AG09309 (cell line): ENCODE data around the gene BMPR2.
"Not testable (repeated sequence)": the region's sequence is repeated elsewhere in the genome, so short reads cannot be mapped to it uniquely, and the experiment has no call there.

ENCODE experiments used
- DNase-seq: peaks from one replicate; pipeline ENCODE4 v3.0.0-alpha.2; 2010; ENCODE audit warnings: low read depth
- H3K4me3 ChIP-seq: 2 replicates; pipeline ENCODE4 v1.5.1; 2011; ENCODE audit warnings: mild to moderate bottlenecking, low read depth, low read length, moderate library complexity; ENCODE audit not compliant: control insufficient read depth
- TF ChIP-seq, protein P1 (sequence below): IDR thresholded peaks from 2 replicates; pipeline ENCODE4 v1.5.1; 2011; ENCODE audit warnings: mild to moderate bottlenecking, low read depth, low read length, inconsistent platforms; ENCODE audit not compliant: insufficient read depth, control insufficient read depth; ENCODE audit errors: missing control alignments

Gene BMPR2

DNA sequence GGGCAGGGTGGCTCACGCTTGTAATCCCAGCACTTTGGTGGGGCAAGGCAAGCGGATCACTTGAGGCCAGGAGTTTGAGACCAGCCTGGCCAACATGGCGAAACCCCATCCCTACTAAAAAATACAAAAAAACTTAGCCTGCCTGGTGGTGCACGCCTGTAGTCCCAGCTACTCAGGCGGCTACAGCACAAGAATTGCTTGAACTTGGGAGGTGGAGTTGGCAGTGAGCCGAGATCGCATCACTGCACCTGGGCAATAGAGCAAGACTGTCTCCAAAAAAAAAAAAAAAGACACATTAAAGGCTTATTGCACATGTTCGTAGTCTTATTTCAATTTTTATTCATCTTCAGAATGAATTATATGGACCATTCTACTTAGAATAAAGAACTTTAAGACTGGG lies 110.2 kb downstream of the BMPR2 start:
- no peak overlapping the region for H3K4me3 ChIP-seq
- no peak for DNase-seq
- TF ChIP-seq, protein P1, sequence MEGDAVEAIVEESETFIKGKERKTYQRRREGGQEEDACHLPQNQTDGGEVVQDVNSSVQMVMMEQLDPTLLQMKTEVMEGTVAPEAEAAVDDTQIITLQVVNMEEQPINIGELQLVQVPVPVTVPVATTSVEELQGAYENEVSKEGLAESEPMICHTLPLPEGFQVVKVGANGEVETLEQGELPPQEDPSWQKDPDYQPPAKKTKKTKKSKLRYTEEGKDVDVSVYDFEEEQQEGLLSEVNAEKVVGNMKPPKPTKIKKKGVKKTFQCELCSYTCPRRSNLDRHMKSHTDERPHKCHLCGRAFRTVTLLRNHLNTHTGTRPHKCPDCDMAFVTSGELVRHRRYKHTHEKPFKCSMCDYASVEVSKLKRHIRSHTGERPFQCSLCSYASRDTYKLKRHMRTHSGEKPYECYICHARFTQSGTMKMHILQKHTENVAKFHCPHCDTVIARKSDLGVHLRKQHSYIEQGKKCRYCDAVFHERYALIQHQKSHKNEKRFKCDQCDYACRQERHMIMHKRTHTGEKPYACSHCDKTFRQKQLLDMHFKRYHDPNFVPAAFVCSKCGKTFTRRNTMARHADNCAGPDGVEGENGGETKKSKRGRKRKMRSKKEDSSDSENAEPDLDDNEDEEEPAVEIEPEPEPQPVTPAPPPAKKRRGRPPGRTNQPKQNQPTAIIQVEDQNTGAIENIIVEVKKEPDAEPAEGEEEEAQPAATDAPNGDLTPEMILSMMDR: no peak

DNA sequence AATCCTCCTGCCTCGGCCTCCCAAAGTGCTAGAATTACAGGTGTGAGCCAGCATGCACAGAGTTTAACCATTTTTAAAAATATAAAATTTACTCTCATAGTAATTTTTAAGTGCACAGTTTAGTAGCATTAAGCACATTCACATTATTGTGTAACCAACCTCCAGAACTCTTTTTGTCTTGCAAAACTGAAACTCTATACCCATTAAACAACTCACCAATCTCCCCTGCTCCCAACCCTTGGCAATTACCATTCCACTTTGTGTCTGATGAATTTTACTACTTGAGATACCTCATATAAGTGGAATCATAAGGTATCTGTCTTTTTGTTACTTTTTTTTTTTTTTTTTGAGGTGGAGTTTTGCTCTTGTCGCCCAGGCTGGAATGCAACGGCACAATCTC lies 112.5 kb downstream of the BMPR2 start:
- no peak overlapping the region for H3K4me3 ChIP-seq
- TF ChIP-seq, protein P1: no peak
- no peak for DNase-seq

DNA sequence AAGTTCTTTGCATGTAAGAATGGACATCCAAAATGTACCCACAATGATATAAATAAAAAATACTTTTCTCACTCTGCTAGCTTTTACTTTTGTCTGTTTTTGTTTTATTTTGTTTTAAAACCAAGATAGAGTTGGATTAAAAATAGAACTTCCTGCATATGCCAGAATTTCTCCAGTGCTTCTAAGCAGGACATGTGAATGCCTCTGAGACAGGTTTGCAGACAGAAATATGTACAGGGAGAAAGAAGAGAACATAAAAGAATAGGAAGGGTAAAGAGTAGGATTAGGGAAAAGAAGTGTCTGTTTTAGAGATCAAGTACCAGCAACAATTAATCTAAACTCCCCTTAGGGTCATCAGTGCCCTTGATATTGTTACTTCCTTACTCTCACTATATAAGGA lies 114.4 kb downstream of the BMPR2 start:
- DNase-seq: no peak
- H3K4me3 ChIP-seq: no peak overlapping the region
- TF ChIP-seq, protein P1: no peak

DNA sequence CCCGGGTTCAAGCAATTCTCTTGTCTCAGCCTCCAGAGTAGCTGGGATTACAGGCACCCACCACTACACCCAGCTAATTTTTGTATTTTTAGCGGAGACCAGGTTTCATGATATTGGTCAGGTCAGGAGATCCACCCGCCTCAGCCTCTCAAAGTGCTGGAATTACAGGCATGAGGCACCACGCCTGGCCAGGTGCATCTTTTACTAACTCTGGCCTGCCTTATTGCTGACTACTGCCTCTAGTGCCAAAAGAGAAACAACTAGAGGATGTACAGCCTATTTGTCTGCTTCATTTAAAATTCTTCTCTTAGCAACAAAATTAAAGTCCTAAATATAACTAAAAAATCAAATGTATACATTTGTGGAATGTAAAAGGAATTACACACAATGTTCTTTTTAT lies 115.4 kb downstream of the BMPR2 start:
- TF ChIP-seq, protein P1: no peak
- H3K4me3 ChIP-seq: no peak overlapping the region
- no peak for DNase-seq

DNA sequence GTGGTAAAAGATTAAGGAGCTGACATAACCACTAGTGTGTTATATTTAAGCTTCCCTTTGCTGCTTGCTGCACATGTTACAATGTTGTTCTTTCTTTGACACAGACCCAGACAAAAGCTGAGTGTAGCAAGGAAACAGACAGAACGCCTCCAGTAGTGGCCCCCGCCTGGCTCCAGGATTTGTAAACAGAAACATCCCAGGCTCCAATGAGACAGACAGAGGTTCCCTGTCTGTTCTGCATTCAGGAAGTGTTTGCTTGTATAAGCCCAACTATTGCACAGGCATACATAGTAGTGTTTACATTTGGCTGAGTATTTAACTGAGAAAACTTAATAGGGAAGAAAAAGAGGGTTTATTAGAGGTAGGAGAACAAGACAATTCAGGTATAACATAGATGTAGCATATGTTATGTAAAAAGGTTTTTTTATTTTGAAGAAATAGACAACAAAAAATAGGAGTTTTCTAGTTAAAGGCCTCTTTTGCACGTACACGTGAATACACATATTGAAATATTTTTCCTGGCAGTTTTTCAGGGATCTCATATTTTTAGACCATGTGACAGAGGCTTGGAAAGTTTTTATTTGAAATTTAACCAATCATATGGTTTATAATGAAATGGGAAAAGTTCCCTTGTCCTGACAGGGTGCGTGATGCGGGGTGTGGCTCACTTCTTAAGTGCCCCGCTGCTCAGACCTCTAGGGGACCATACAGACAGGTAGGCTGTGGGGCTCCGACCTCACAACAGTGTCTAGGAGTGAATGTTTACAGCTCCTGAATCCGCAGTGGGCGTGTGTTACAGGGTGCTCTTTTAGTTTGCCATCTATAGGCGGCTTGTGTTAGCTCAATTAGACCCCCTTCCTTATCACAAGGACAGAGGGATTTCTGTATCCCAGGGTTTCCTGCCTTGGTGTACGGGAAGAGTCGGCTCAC lies 118.4 kb downstream of the BMPR2 start:
- H3K4me3 ChIP-seq: no peak overlapping the region
- no peak for DNase-seq
- TF ChIP-seq, protein P1: no peak

DNA sequence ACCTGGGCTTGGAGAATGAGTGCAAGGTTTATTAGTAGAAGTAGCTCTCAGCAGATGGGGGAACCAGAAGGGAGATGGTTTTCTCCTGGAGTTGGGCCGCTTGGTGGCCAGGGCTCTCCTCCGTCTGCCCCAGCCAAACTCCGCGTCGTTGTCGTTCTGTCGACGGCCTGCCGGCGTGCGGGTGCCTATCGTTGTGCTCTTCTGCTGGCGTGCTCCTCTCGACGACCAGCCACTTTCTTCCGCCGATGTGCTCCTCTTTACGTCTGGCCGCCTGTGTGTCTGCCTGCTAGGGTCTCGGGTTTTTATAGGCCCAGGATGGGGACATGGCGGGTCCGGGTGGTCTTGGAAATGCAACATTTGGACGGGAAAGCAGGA lies 119.1 kb downstream of the BMPR2 start:
- TF ChIP-seq, protein P1: no peak
- no peak for DNase-seq

DNA sequence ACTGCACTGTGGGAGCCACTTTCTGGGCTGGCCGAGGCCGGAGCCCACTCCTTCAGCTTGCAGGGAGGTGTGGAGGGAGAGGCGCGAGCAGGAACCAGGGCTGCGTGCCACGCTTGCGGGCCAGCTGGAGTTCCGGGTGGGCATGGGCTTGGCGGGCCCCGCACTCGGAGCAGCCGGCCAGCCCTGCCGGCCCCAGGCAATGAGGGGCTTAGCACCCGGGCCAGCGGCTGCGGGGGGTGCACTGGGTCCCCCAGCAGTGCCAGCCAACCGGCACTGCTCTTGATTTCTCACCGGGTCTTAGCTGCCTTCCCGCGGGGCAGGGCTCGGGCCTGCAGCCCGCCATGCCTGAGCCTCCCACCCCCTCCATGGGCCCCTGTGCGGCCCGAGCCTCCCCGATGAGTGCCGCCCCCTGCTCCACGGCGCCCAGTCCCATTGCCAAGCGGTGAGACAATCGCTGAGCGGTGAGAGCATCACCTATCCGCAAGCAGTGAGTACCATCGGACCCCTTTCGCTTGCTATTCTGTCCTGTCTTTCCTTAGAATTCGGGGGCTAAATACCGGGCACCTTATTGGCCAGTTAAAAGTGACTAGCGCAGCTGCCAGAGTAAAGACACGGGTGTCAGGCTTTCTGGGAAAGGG lies 120.8 kb downstream of the BMPR2 start:
- H3K4me3 ChIP-seq, DNase-seq: not testable (repeated sequence)

More for the DNA sequence above, 119.1 kb downstream of the BMPR2 start:
- no peak overlapping the region for H3K4me3 ChIP-seq

DNA sequence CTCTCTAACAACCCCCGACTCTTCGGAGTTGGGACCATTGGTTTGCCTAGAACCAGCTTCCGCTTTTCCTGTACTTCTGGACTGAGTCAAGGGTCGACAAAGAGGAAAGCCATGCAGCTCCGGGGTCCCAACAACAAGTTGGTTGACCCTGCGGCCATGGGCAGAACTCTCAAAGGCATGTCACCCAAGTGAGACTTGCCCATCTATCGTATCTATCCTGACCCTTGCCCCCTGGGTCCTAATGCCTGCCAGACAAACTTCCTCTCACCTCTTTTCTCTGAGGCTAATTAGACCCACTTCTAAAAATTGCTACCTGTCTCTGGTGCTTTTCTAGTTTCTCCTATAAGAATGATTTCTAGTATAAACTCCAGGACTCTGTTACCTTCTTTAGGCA lies 121.3 kb downstream of the BMPR2 start:
- not testable (repeated sequence) for DNase-seq, H3K4me3 ChIP-seq

DNA sequence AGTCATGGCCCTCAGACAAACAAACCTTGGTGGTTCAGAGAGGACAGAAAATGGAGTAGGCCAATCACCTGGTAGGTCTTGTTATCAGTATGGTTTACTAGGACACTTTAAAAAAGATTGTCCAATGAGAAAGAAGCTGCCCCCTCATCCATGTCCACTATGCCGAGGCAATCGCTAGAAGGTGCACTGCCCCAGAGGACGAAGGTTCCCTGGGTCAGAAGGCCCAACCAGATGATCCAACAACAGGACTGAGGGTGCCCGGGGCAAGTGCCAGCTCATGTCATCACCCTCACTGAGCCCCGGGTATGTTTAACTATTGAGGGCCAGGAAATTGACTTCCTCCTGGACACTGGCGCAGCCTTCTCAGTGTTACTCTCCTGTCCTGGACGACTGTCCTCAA lies 123.7 kb downstream of the BMPR2 start:
- DNase-seq, H3K4me3 ChIP-seq: not testable (repeated sequence)

DNA sequence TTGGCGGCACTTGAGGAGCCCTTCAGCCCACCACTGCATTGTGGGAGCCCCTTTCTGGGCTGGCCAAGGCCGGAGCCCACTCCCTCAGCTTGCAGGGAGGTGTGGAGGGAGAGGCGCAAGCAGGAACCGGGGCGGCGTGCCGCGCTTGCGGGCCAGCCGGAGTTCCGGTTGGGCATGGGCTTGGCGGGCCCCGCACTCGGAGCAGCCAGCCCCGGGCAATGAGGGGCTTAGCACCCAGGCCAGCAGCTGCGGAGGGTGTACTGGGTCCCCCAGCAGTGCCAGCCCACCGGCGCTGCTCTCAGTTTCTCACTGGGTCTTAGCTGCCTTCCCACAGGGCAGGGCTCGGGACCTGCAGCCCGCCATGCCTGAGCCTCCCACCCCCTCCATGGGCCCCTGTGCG lies 127.1 kb downstream of the BMPR2 start:
- H3K4me3 ChIP-seq, DNase-seq: not testable (repeated sequence)
